ENCODE measurements around the gene CCDC120. TPM values are rescaled to one million over a fixed set of nuclear protein-coding genes. Genes with fewer than 3 reads are reported as not detected.

Gene CCDC120
- total RNA-seq, 1 donor from 2014 or later, result 8.5 TPM

- no peak for TF ChIP-seq CTCF (IDR thresholded peaks at IDR 0.05)
- H3K36me3 Mint-ChIP-seq (ENCODE audit: unreplicated experiment), result no peaks in the 10 kb centered on the region
- H3K4me1 Mint-ChIP-seq (ENCODE audit: unreplicated experiment), result peaks cover 13% of the 10 kb centered on the region
- DNase-seq (ENCODE audit: extremely low spot score, unreplicated experiment), result no peak
- H3K27me3 Mint-ChIP-seq (ENCODE audit: unreplicated experiment), result no peaks in the 10 kb centered on the region
- no peaks in the 10 kb centered on the region for H3K9me3 Mint-ChIP-seq (ENCODE audit: unreplicated experiment)
- peak overlapping the region; percentile 83 for H3K4me3 Mint-ChIP-seq (ENCODE audit: unreplicated experiment)
- no peak overlapping the region for H3K27ac Mint-ChIP-seq (ENCODE audit: unreplicated experiment)
These were observed 13.9 kb downstream of the CCDC120 start for GRCh38 chrX:49072712-49073095.

GRCh38 chrX:49073601-49074575 is 15.1 kb downstream of the CCDC120 start, which contains the start of gene PRAF2:
TSS of gene PRAF2 (minus strand) at chrX:49074002. CDS start at chrX:49073987, 15 bp downstream.
- peaks cover 18% of the 10 kb centered on the region for H3K4me1 Mint-ChIP-seq (ENCODE audit: unreplicated experiment)
- no peak for TF ChIP-seq CTCF (IDR thresholded peaks at IDR 0.05)
- no peaks in the 10 kb centered on the region for H3K9me3 Mint-ChIP-seq (ENCODE audit: unreplicated experiment)
- peak; percentile 95 for DNase-seq (ENCODE audit: extremely low spot score, unreplicated experiment)
- peak within 1 kb of the TSS; percentile 88 for H3K27ac Mint-ChIP-seq (ENCODE audit: unreplicated experiment)
- no peaks in the 10 kb centered on the region for H3K27me3 Mint-ChIP-seq (ENCODE audit: unreplicated experiment)
- peak within 1 kb of the TSS; percentile 83 for H3K4me3 Mint-ChIP-seq (ENCODE audit: unreplicated experiment)
- no peaks in the 10 kb centered on the region for H3K36me3 Mint-ChIP-seq (ENCODE audit: unreplicated experiment)

GRCh38 chrX:49075347-49075746 is 16.5 kb downstream of the CCDC120 start:
- Mint-ChIP-seq H3K36me3 (ENCODE audit: unreplicated experiment) (peaks cover 2% of the 10 kb centered on the region), H3K27me3 (ENCODE audit: unreplicated experiment) (no peaks in the 10 kb centered on the region), H3K4me1 (ENCODE audit: unreplicated experiment) (peaks cover 23% of the 10 kb centered on the region), H3K4me3 (ENCODE audit: unreplicated experiment) (no peak overlapping the region), H3K27ac (ENCODE audit: unreplicated experiment) (no peak overlapping the region), H3K9me3 (ENCODE audit: unreplicated experiment) (no peaks in the 10 kb centered on the region)
- DNase-seq (ENCODE audit: extremely low spot score, unreplicated experiment), result no peak
- no peak for TF ChIP-seq CTCF (IDR thresholded peaks at IDR 0.05)

- no peak for TF ChIP-seq CTCF (IDR thresholded peaks at IDR 0.05)
These were observed 19.1 kb downstream of the CCDC120 start for GRCh38 chrX:49077941-49078340.

More at GRCh38 chrX:49077941-49078340, 19.1 kb downstream of the CCDC120 start:
- Mint-ChIP-seq H3K9me3 (ENCODE audit: unreplicated experiment) (no peaks in the 10 kb centered on the region), H3K4me1 (ENCODE audit: unreplicated experiment) (peaks cover 16% of the 10 kb centered on the region), H3K4me3 (ENCODE audit: unreplicated experiment) (peak overlapping the region; percentile 92), H3K36me3 (ENCODE audit: unreplicated experiment) (peaks cover 2% of the 10 kb centered on the region), H3K27me3 (ENCODE audit: unreplicated experiment) (no peaks in the 10 kb centered on the region), H3K27ac (ENCODE audit: unreplicated experiment) (no peak overlapping the region)
- no peak for DNase-seq (ENCODE audit: extremely low spot score, unreplicated experiment)
